PC-3 (cell line): Measurements from ENCODE around the gene GABRD. TPM values are rescaled to one million over a fixed set of nuclear protein-coding genes. Genes with fewer than 3 reads are reported as not detected.

Experiments
- ATAC-seq: fragments of 200-7000 bp; cut with Tn5 transposase; 2 replicates; pipeline ENCODE4 v1.9.1; 2020; ENCODE audit warnings: mild to moderate bottlenecking, moderate library complexity
- BruUV-seq: library from RNA; stranded (reverse); fragments of 400-500 nt; replicated peaks from 2 replicates; lab custom pipeline; 2021; lab: Mats Ljungman, UMichigan
- CTCF ChIA-PET: fragments of 300-600 bp; sonication (Branson Sonifier 250); formaldehyde crosslinking; loops from one replicate; lab custom pipeline; 2022; ENCODE audit warnings: antibody characterized with exemption; lab: Charles Lee
- POLR2A ChIA-PET: fragments of 300-600 bp; sonication (Branson Sonifier 250); formaldehyde crosslinking; loops from one replicate; lab custom pipeline; 2022; ENCODE audit warnings: antibody characterized with exemption; ENCODE audit not compliant: unreplicated experiment; lab: Charles Lee
- DNase-seq: peaks from one replicate; pipeline ENCODE4 v3.0.0-alpha.2; 2015
- H2AFZ ChIP-seq: fragments of 300-600 bp; sonication (generic); 2 replicates; pipeline ENCODE4 v1.6.0; 2016; ENCODE audit warnings: antibody characterized with exemption, low read length
- H3F3A ChIP-seq: fragments of 300-600 bp; sonication (generic); one replicate; pipeline ENCODE4 v1.6.0; 2017; ENCODE audit warnings: antibody characterized with exemption, low read length, control low read depth, mild to moderate bottlenecking; ENCODE audit not compliant: unreplicated experiment
- H3K27ac ChIP-seq: fragments of 300-600 bp; sonication (generic); 2 replicates; pipeline ENCODE4 v1.5.1; 2016; ENCODE audit warnings: mild to moderate bottlenecking, low read length
- H3K27me3 ChIP-seq: fragments of 300-600 bp; sonication (generic); 2 replicates; pipeline ENCODE4 v1.6.1; 2016; ENCODE audit warnings: low read length, mixed read lengths
- H3K36me3 ChIP-seq: fragments of 300-600 bp; sonication (generic); 2 replicates; pipeline ENCODE4 v1.6.1; 2016; ENCODE audit warnings: low read depth, mixed run types, low read length, mixed read lengths
- H3K4me1 ChIP-seq: fragments of 300-600 bp; sonication (generic); 2 replicates; pipeline ENCODE4 v1.5.1; 2016; ENCODE audit warnings: low read length; ENCODE audit not compliant: insufficient read depth
- H3K4me2 ChIP-seq: fragments of 300-600 bp; sonication (generic); 2 replicates; pipeline ENCODE4 v1.6.0; 2016; ENCODE audit warnings: low read length
- H3K4me3 ChIP-seq: fragments of 300-600 bp; sonication (generic); 2 replicates; pipeline ENCODE4 v1.5.1; 2016; ENCODE audit warnings: mild to moderate bottlenecking, low read length, mixed read lengths
- H3K79me2 ChIP-seq: fragments of 300-600 bp; sonication (generic); 2 replicates; pipeline ENCODE4 v1.6.1; 2017; ENCODE audit warnings: low read length, mixed read lengths
- H3K9ac ChIP-seq: fragments of 300-600 bp; sonication (generic); 2 replicates; pipeline ENCODE4 v1.6.0; 2016; ENCODE audit warnings: mild to moderate bottlenecking, low read length
- H3K9me2 ChIP-seq: fragments of 300-600 bp; sonication (generic); replicated peaks from 2 replicates; pipeline ENCODE4 v1.6.1; 2016; ENCODE audit warnings: mixed run types, low read length, mixed read lengths
- H3K9me3 ChIP-seq: fragments of 300-600 bp; sonication (generic); 2 replicates; pipeline ENCODE4 v1.6.1; 2016; ENCODE audit warnings: low read length, mixed read lengths
- H4K20me1 ChIP-seq: fragments of 300-600 bp; sonication (generic); 2 replicates; pipeline ENCODE4 v1.6.1; 2016; ENCODE audit warnings: low read length, mixed read lengths
- CTCF ChIP-seq: fragments of 300-600 bp; sonication (generic); conservative IDR thresholded peaks from 2 replicates; pipeline ENCODE4 v1.5.1; 2017; ENCODE audit warnings: antibody characterized with exemption, low read depth, mild to moderate bottlenecking, low read length
- EZH2 ChIP-seq: fragments of 300-600 bp; sonication (generic); IDR thresholded peaks from one replicate; pipeline ENCODE4 v1.6.1; 2017; ENCODE audit warnings: antibody characterized with exemption, mild to moderate bottlenecking, low read length; ENCODE audit not compliant: unreplicated experiment
- EZH2phosphoT487 ChIP-seq: fragments of 300-600 bp; sonication (generic); IDR thresholded peaks from 2 replicates; pipeline ENCODE4 v1.6.1; 2018; ENCODE audit warnings: mild to moderate bottlenecking, antibody characterized with exemption, low read length, borderline replicate concordance
- intact Hi-C: fragments of 100-400 bp; cut with micrococcal nuclease; formaldehyde crosslinking; loops from 2 replicates; pipeline ENCODE4 v1.9.0; 2023
- total RNA-seq: library from RNA; depleted of rRNA; stranded (reverse); fragments of >200 nt; gene quantifications from 2 replicates; pipeline ENCODE4 v1.2.3, GENCODE V29; 2014

GABRD gene
- total RNA-seq, 1 experiment from 2014 or later: not detected

DNA sequence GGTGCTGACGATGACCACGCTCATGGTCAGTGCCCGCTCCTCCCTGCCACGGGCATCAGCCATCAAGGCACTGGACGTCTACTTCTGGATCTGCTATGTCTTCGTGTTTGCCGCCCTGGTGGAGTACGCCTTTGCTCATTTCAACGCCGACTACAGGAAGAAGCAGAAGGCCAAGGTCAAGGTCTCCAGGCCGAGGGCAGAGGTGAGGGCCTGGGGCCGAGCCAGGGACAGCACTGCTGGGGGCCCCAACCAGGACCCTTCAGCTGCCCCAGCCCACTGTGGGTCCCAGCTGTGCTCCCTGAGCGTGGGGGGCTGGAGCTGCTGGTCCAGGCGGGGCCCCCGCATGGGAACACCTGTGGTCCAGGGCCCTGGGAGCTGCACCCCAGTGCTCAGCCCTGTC lies 10.4 kb downstream of the GABRD start:
- Histone ChIP-seq H3K4me1 (no peaks in the 10 kb centered on the region), H3K79me2 (no peaks in the 10 kb centered on the region), H3K9me3 (no peaks in the 10 kb centered on the region), H3K36me3 (no peaks in the 10 kb centered on the region), H3K9me2 (no peaks in the 10 kb centered on the region), H3K9ac (no peak overlapping the region), H2AFZ (no peak overlapping the region), H3F3A (no peaks in the 10 kb centered on the region), H3K27ac (no peak overlapping the region), H4K20me1 (no peaks in the 10 kb centered on the region), H3K4me3 (no peak overlapping the region), H3K27me3 (0 out of 2 replicates have a peak, but pooled peaks cover 3% of the 10 kb centered on the region), H3K4me2 (no peak overlapping the region)
- CTCF ChIA-PET: no interaction called here
- no TSS peak for BruUV-seq
- no peak for TF ChIP-seq EZH2phosphoT487
- TF ChIP-seq EZH2: no peak
- TF ChIP-seq CTCF: no peak
- POLR2A ChIA-PET: no interaction called here
- intact Hi-C loops: no loop called here
- ATAC-seq: no peak
- DNase-seq: no peak

- 0 out of 2 replicates have a peak, but pooled peaks cover 3% of the 10 kb centered on the region for H3K27me3 ChIP-seq
- H2AFZ ChIP-seq: no peak overlapping the region
- no peaks in the 10 kb centered on the region for H3K79me2 ChIP-seq
- ChIA-PET CTCF (no interaction called here), POLR2A (no interaction called here)
- no peak overlapping the region for H3K27ac ChIP-seq
- no peak for ATAC-seq
- no peaks in the 10 kb centered on the region for H3K36me3 ChIP-seq
- no peak overlapping the region for H3K4me2 ChIP-seq
- no peaks in the 10 kb centered on the region for H4K20me1 ChIP-seq
- H3K4me1 ChIP-seq: no peaks in the 10 kb centered on the region
- H3F3A ChIP-seq: no peaks in the 10 kb centered on the region
- no peak overlapping the region for H3K4me3 ChIP-seq
- BruUV-seq: no TSS peak
- DNase-seq: no peak
- no peaks in the 10 kb centered on the region for H3K9me3 ChIP-seq
- no peak for TF ChIP-seq EZH2phosphoT487
- no peak for TF ChIP-seq CTCF
- TF ChIP-seq EZH2: no peak
- intact Hi-C loops: no loop called here
- H3K9ac ChIP-seq: no peak overlapping the region
- no peaks in the 10 kb centered on the region for H3K9me2 ChIP-seq
These were observed 11.1 kb downstream of the GABRD start for GRCh38 chr1:2030076-2030871.
